Fibroblast of the aortic adventitia (primary cell): ENCODE data around the gene ZMAT1. TPM values are rescaled to one million over a fixed set of nuclear protein-coding genes. Genes with fewer than 3 reads are reported as not detected.
A peak's percentile ranks its signal among the peaks of the same experiment; 100 is the strongest.
"Not testable (repeated sequence)": the region's sequence is repeated elsewhere in the genome, so short reads cannot be mapped to it uniquely, and the experiment has no call there.

Source experiments
- DNase-seq: peaks from one replicate; pipeline ENCODE4 v3.0.0-alpha.2; 2010; ENCODE audit warnings: low read depth
- H3K4me3 ChIP-seq: 2 replicates; pipeline ENCODE4 v1.5.1; 2011; ENCODE audit warnings: low read depth, mild to moderate bottlenecking, control low read depth, low read length, moderate library complexity
- CTCF ChIP-seq: IDR thresholded peaks from 2 replicates; pipeline ENCODE4 v1.5.1; 2011; ENCODE audit warnings: mild to moderate bottlenecking, low read length, control low read depth, inconsistent platforms; ENCODE audit not compliant: insufficient read depth
- total RNA-seq: library from RNA; depleted of rRNA; stranded (reverse); fragments of >200 nt; gene quantifications from 2 replicates; pipeline ENCODE4 v1.2.3, GENCODE V29; 2012; ENCODE audit warnings: low replicate concordance

Gene ZMAT1
- total RNA-seq: 0.08 and 0.18 TPM in 2 replicates

GRCh38 chrX:101931488-101932248, at the start of gene ZMAT1:
TSS of gene ZMAT1 (minus strand) at chrX:101932027. CDS start at chrX:101932008, 19 bp downstream.
- H3K4me3 ChIP-seq: peak within 1 kb of the TSS; percentile 60
- DNase-seq: peak; percentile 55
- no peak for TF ChIP-seq CTCF

GRCh38 chrX:101977106-101977505, 45.3 kb upstream of the ZMAT1 start:
- no peak for DNase-seq
- no peak for TF ChIP-seq CTCF
- no peak overlapping the region for H3K4me3 ChIP-seq

- TF ChIP-seq CTCF: no peak
- DNase-seq: no peak
These were observed 41.2 kb upstream of the ZMAT1 start for GRCh38 chrX:101973066-101973465.

GRCh38 chrX:101964923-101965539, 33.2 kb upstream of the ZMAT1 start:
- not testable (repeated sequence) for DNase-seq

More at GRCh38 chrX:101973066-101973465, 41.2 kb upstream of the ZMAT1 start:
- no peak overlapping the region for H3K4me3 ChIP-seq

GRCh38 chrX:101958139-101958538, 26.3 kb upstream of the ZMAT1 start:
- H3K4me3 ChIP-seq: no peak overlapping the region
- DNase-seq: no peak
- no peak for TF ChIP-seq CTCF

More at GRCh38 chrX:101964923-101965539, 33.2 kb upstream of the ZMAT1 start:
- not testable (repeated sequence) for H3K4me3 ChIP-seq

GRCh38 chrX:101957174-101957573, 25.3 kb upstream of the ZMAT1 start:
- H3K4me3 ChIP-seq: no peak overlapping the region
- no peak for DNase-seq
- TF ChIP-seq CTCF: no peak

GRCh38 chrX:101956556-101956955, 24.7 kb upstream of the ZMAT1 start:
- no peak overlapping the region for H3K4me3 ChIP-seq
- no peak for TF ChIP-seq CTCF
- DNase-seq: no peak
